HepG2 (cell line): ENCODE results near the gene TMEM176A. TPM values are rescaled to one million over a fixed set of nuclear protein-coding genes. Genes with fewer than 3 reads are reported as not detected.

Experiments used
- ATAC-seq: fragments of 200-7000 bp; cut with Tn5 transposase; 3 replicates; pipeline ENCODE4 v1.9.1; 2020; ENCODE audit warnings: mild to moderate bottlenecking, moderate library complexity
- BruUV-seq: library from RNA; stranded (reverse); fragments of 400-500 nt; replicated peaks from 2 replicates; lab custom pipeline; 2021; lab: Mats Ljungman, UMichigan
- CTCF ChIA-PET: fragments of 300-600 bp; formaldehyde crosslinking; extraction: SDS; loops from one replicate; lab custom pipeline; 2021; ENCODE audit warnings: low total read pairs, inconsistent platforms, low intra/inter-chr PET ratio; lab: Yijun Ruan, JAX
- POLR2A ChIA-PET: fragments of 350-600 bp; sonication (Branson Sonifier 250); formaldehyde crosslinking; loops from one replicate; lab custom pipeline; 2020; ENCODE audit warnings: antibody characterized with exemption, inconsistent platforms; lab: Yijun Ruan, JAX
- DNase-seq: peaks from one replicate; pipeline ENCODE4 v3.0.0-alpha.2; 2015; ENCODE audit warnings: low spot score
- FAIRE-seq: peaks from 3 replicates; lab custom pipeline; 2011; peaks lifted over from hg19 to GRCh38; lab: Jason Lieb, UNC
- H2AFZ ChIP-seq: one replicate; pipeline ENCODE4 v1.6.1; 2011; ENCODE audit warnings: low read length, inconsistent platforms
- H3K27ac ChIP-seq: fragments of 300-600 bp; 3 replicates; pipeline ENCODE4 v1.8.0; 2011; ENCODE audit warnings: mixed run types, mild to moderate bottlenecking, mixed read lengths, low read length, inconsistent platforms; ENCODE audit not compliant: insufficient read depth; ENCODE audit errors: extremely low read length
- H3K27me3 ChIP-seq, 2 experiments: fragments of 200-600 bp in 1 of 2; 2 replicates in 1 of 2; 3 replicates in 1 of 2; pipeline versions ENCODE4 v1.6.0 to v1.8.0; 2011; ENCODE audit warnings: low read length in 2 of 2, mild to moderate bottlenecking in 2 of 2, moderate library complexity in 2 of 2, inconsistent platforms in 1 of 2; ENCODE audit not compliant: insufficient read depth in 2 of 2, control insufficient read depth in 1 of 2
- H3K36me3 ChIP-seq, 2 experiments: fragments of 200-600 bp in 1 of 2; replicated peaks in 1 of 2; 2 replicates in 1 of 2; 3 replicates in 1 of 2; pipeline versions ENCODE4 v1.5.1 to v1.8.0; 2011; ENCODE audit warnings: low read length in 2 of 2, inconsistent platforms in 1 of 2; ENCODE audit not compliant: insufficient read depth in 2 of 2, control insufficient read depth in 1 of 2
- H3K4me1 ChIP-seq: 2 replicates; pipeline ENCODE4 v1.5.1; 2012; ENCODE audit warnings: low read length, inconsistent platforms; ENCODE audit not compliant: insufficient read depth
- H3K4me2 ChIP-seq: 2 replicates; pipeline ENCODE4 v1.6.0; 2011; ENCODE audit warnings: low read depth, low read length, inconsistent platforms
- H3K4me3 ChIP-seq, 3 experiments: fragments of 200-600 bp in 1 of 3; sonication (generic), shearing (Covaris generic) in 1 of 3; replicated peaks in 1 of 3; 2 replicates each; pipeline ENCODE4 v1.5.1; 2011 to 2016; ENCODE audit warnings: low read length in 3 of 3, inconsistent platforms in 2 of 3, low read depth in 2 of 3, mild to moderate bottlenecking in 2 of 3, control low read depth in 1 of 3, mixed read lengths in 1 of 3; ENCODE audit not compliant: insufficient read depth in 1 of 3
- H3K79me2 ChIP-seq: one replicate; pipeline ENCODE4 v1.6.1; 2011; ENCODE audit warnings: low read length, inconsistent platforms; ENCODE audit not compliant: insufficient read depth
- H3K9ac ChIP-seq: 2 replicates; pipeline ENCODE4 v1.6.0; 2011; ENCODE audit warnings: mild to moderate bottlenecking, low read depth, low read length, inconsistent platforms; ENCODE audit not compliant: insufficient read depth
- H3K9me3 ChIP-seq: 2 replicates; pipeline ENCODE4 v1.5.1; 2012; ENCODE audit warnings: mild to moderate bottlenecking, low read length
- H4K20me1 ChIP-seq: 2 replicates; pipeline ENCODE4 v1.6.0; 2011; ENCODE audit warnings: inconsistent platforms, mild to moderate bottlenecking, low read length, moderate library complexity; ENCODE audit not compliant: insufficient read depth
- ARID5B ChIP-seq: IDR thresholded peaks from 2 replicates; pipeline ENCODE4 v1.4.0; 2020; ENCODE audit warnings: mild to moderate bottlenecking, missing genetic modification reagents
- CEBPG ChIP-seq: IDR thresholded peaks from 2 replicates; pipeline ENCODE4 v1.6.1; 2016
- CREB1 ChIP-seq, 2 experiments: fragments of 450-650 bp in 1 of 2; IDR thresholded peaks; 2 replicates each; pipeline ENCODE4 v1.6.1; 2016 to 2017; ENCODE audit warnings: control low read depth in 1 of 2, mild to moderate bottlenecking in 1 of 2, missing compliant biosample characterization in 1 of 2, missing genetic modification characterization in 1 of 2
- EP300 ChIP-seq, 3 experiments: sonication (generic) in 1 of 3; formaldehyde crosslinking in 1 of 3; IDR thresholded peaks; 2 replicates each; pipeline versions ENCODE4 v1.5.1 to v1.6.1; 2011 to 2020; ENCODE audit warnings: low read depth in 2 of 3, low read length in 2 of 3, borderline replicate concordance in 1 of 3, improper control_type of control experiment in 1 of 3, mild to moderate bottlenecking in 1 of 3, missing genetic modification reagents in 1 of 3, moderate library complexity in 1 of 3
- ESRRA ChIP-seq: sonication (generic); formaldehyde crosslinking; IDR thresholded peaks from 2 replicates; pipeline ENCODE4 v1.5.1; 2020; ENCODE audit warnings: mild to moderate bottlenecking, low read depth, missing genetic modification reagents
- HNF4A ChIP-seq: sonication (generic); formaldehyde crosslinking; IDR thresholded peaks from 2 replicates; pipeline ENCODE4 v1.4.0; 2020; ENCODE audit warnings: missing genetic modification reagents
- IRF2 ChIP-seq: IDR thresholded peaks from 2 replicates; pipeline ENCODE4 v1.6.1; 2018; ENCODE audit warnings: missing genetic modification reagents, missing compliant biosample characterization
- ISL2 ChIP-seq: sonication (generic); formaldehyde crosslinking; IDR thresholded peaks from 2 replicates; pipeline ENCODE4 v1.5.0; 2020; ENCODE audit warnings: missing genetic modification reagents
- NCOR1 ChIP-seq: fragments of 200-600 bp; sonication (generic); IDR thresholded peaks from 2 replicates; pipeline ENCODE4 v1.7.0; 2017; ENCODE audit warnings: antibody characterized with exemption, low read length, borderline replicate concordance
- RBAK ChIP-seq: sonication (generic); formaldehyde crosslinking; IDR thresholded peaks from 2 replicates; pipeline ENCODE4 v1.5.1; 2020; ENCODE audit warnings: mild to moderate bottlenecking, missing genetic modification reagents
- RXRA ChIP-seq: sonication (generic); formaldehyde crosslinking; IDR thresholded peaks from 2 replicates; pipeline ENCODE4 v1.5.1; 2020; ENCODE audit warnings: missing genetic modification reagents
- SOX13 ChIP-seq, 3 experiments: fragments of 450-650 bp in 1 of 3; sonication (generic) in 1 of 3; formaldehyde crosslinking in 1 of 3; IDR thresholded peaks in 2 of 3; conservative IDR thresholded peaks in 1 of 3; 2 replicates each; pipeline versions ENCODE4 v1.5.0 to v1.6.1; 2016 to 2020; ENCODE audit warnings: antibody characterized with exemption in 1 of 3, mild to moderate bottlenecking in 1 of 3, missing compliant biosample characterization in 1 of 3, missing genetic modification reagents in 1 of 3, moderate library complexity in 1 of 3
- SOX6 ChIP-seq, 2 experiments: fragments of 450-650 bp in 1 of 2; sonication (generic) in 1 of 2; formaldehyde crosslinking in 1 of 2; IDR thresholded peaks; 2 replicates each; pipeline versions ENCODE4 v1.4.0 to v1.6.1; 2017 to 2020; ENCODE audit warnings: antibody characterized with exemption in 1 of 2, mild to moderate bottlenecking in 1 of 2, missing genetic modification reagents in 1 of 2
- TRIM24 ChIP-seq: sonication (generic); formaldehyde crosslinking; IDR thresholded peaks from 2 replicates; pipeline ENCODE4 v1.8.0; 2022; ENCODE audit warnings: mild to moderate bottlenecking, missing genetic modification reagents
- ZEB1 ChIP-seq: IDR thresholded peaks from 2 replicates; pipeline ENCODE4 v1.6.1; 2012; ENCODE audit warnings: mild to moderate bottlenecking, low read depth, inconsistent platforms; ENCODE audit not compliant: insufficient replicate concordance
- ZMYM2 ChIP-seq: sonication (generic); formaldehyde crosslinking; IDR thresholded peaks from 2 replicates; pipeline ENCODE4 v1.8.0; 2022; ENCODE audit warnings: mild to moderate bottlenecking, missing genetic modification reagents
- ZNF430 ChIP-seq: sonication (generic); formaldehyde crosslinking; IDR thresholded peaks from 2 replicates; pipeline ENCODE4 v1.9.0; 2021; ENCODE audit warnings: mild to moderate bottlenecking, missing genetic modification reagents
- ZNF574 ChIP-seq: sonication (generic); formaldehyde crosslinking; IDR thresholded peaks from 2 replicates; pipeline ENCODE4 v1.4.0; 2020; ENCODE audit warnings: missing genetic modification reagents
- WGBS: methylation state at CpG from one replicate; pipeline ENCODE4 v1.1.6; 2017; ENCODE audit warnings: low lambda C conversion rate; 5-methylcytosine and 5-hydroxymethylcytosine counted together
- in situ Hi-C: cut with HindIII; loops from 2 replicates; pipeline ENCODE4 v1.10.0; 2017; ENCODE audit warnings: low pct_unique_long_range_greater_than_20kb; ENCODE audit not compliant: extremely low pct_ligation_motif_present
- intact Hi-C: fragments of 100-400 bp; cut with micrococcal nuclease; formaldehyde crosslinking; loops from one replicate; pipeline ENCODE4 v1.10.0; 2022; ENCODE audit not compliant: unreplicated experiment
- polyA plus RNA-seq, 8 experiments: library from polyadenylated mRNA; depleted of rRNA in 3 of 8; stranded (reverse) in 7 of 8; unstranded in 1 of 8; fragments of >200 nt; fragmentation: Illumina TruSeq in 4 of 8; extraction: Trizol in 4 of 8; gene quantifications; 2 replicates each; pipeline versions ENCODE4 v1.2.1 to v1.2.3, GENCODE V29; 2011 to 2016; ENCODE audit warnings: low read depth in 4 of 8, missing spikeins in 1 of 8, mixed read lengths in 1 of 8; ENCODE audit not compliant: insufficient read depth in 1 of 8
- total RNA-seq, 5 experiments: library from RNA; depleted of rRNA; stranded (reverse); fragments of >200 nt; fragmentation: Illumina TruSeq; extraction: Trizol; gene quantifications; 2 replicates each; pipeline ENCODE4 v1.2.3, GENCODE V29; 2016; ENCODE audit warnings: low read depth in 1 of 5

Gene TMEM176A
- total and polyA plus RNA-seq, 2 of the 13 experiments (the other 11 are each of a cell fraction or from before 2014, with no cell fraction given): not detected

- no peak overlapping the region for H3K9ac ChIP-seq
- intact Hi-C loops: no loop called here
- FAIRE-seq: peak; percentile 36
- peak; percentile 30; the same call in 1 of the 2 replicates for TF ChIP-seq ISL2 (CRISPR knock-in tag)
- no peak for TF ChIP-seq ZNF430 (CRISPR knock-in tag)
- no peak for TF ChIP-seq CREB1 (IDR thresholded peaks at IDR 0.05)
- 0 out of 2 replicates have a peak, but pooled peaks have one; percentile 19 for TF ChIP-seq CREB1 (CRISPR knock-in tag; IDR thresholded peaks at IDR 0.05)
- 0 out of 2 replicates have a peak, but pooled peaks have one; percentile 24 for TF ChIP-seq ZNF574 (CRISPR knock-in tag)
- TF ChIP-seq TRIM24 (CRISPR knock-in tag): 0 out of 2 replicates have a peak, but pooled peaks have one; percentile 51
- TF ChIP-seq RBAK (CRISPR knock-in tag): no peak
- no peak; the same call in 1 of the 2 replicates for TF ChIP-seq RXRA (CRISPR knock-in tag)
- peak in 1 of 2 experiments; percentile 64; a peak in 1 of 4 replicates for TF ChIP-seq EP300 (IDR thresholded peaks at IDR 0.05; ENCODE audit: low read depth in 2 of 2, low read length in 2 of 2)
- no peak for TF ChIP-seq EP300 (CRISPR knock-in tag; IDR thresholded peaks at IDR 0.05; ENCODE audit: borderline replicate concordance)
- no peak for TF ChIP-seq SOX13 (IDR thresholded peaks at IDR 0.05)
- peak in 1 of 2 experiments; percentile 39; a peak in 1 of 4 replicates for TF ChIP-seq SOX13 (CRISPR knock-in tag; conservative IDR thresholded peaks at IDR 0.05 in 1 of 2, IDR thresholded peaks at IDR 0.05 in 1 of 2)
- TF ChIP-seq SOX6 (IDR thresholded peaks at IDR 0.05): no peak
- TF ChIP-seq SOX6 (CRISPR knock-in tag; IDR thresholded peaks at IDR 0.05): peak; percentile 51
- TF ChIP-seq ZEB1: peak; percentile 35
- TF ChIP-seq HNF4A (CRISPR knock-in tag): peak; percentile 87
- TF ChIP-seq ZMYM2 (CRISPR knock-in tag): peak; percentile 83
- no peak for TF ChIP-seq IRF2 (CRISPR knock-in tag)
- peak; percentile 59; the same call in 1 of the 2 replicates for TF ChIP-seq ESRRA (CRISPR knock-in tag)
- peak; percentile 61 for TF ChIP-seq CEBPG
- TF ChIP-seq NCOR1: peak; percentile 64; the same call in 1 of the 2 replicates
- peak; percentile 36; the same call in 1 of the 2 replicates for TF ChIP-seq ARID5B
These were observed 30.8 kb upstream of the TMEM176A start for GRCh38 chr7:150769768-150770167.

More at GRCh38 chr7:150769768-150770167, 30.8 kb upstream of the TMEM176A start:
- H3K79me2 ChIP-seq: no peaks in the 10 kb centered on the region
- peaks cover 24% of the 10 kb centered on the region for H3K4me1 ChIP-seq
- H4K20me1 ChIP-seq: no peaks in the 10 kb centered on the region
- POLR2A ChIA-PET: no interaction called here
- H3K27ac ChIP-seq: no peak overlapping the region
- no peak overlapping the region for H3K4me2 ChIP-seq
- H3K36me3 ChIP-seq: no peaks in the 10 kb centered on the region
- no peaks in the 10 kb centered on the region for H3K9me3 ChIP-seq
- BruUV-seq: no TSS peak
- DNase-seq (no peak), ATAC-seq (peak; percentile 48; the same call in 2 of the 3 replicates)
- CTCF ChIA-PET: no interaction called here
- WGBS: 18% methylated on average over 4 of the region's 4 CpGs
- H3K4me3 ChIP-seq: no peak overlapping the region
- no peak overlapping the region for H2AFZ ChIP-seq
- H3K27me3 ChIP-seq: no peaks in the 10 kb centered on the region
- in situ Hi-C loops: loop anchor here (25.0 kb wide), 1 partner anchor 482 kb away; no protein-coding TSS in a partner anchor
